Endothelial cell (in vitro differentiated cells): ENCODE data around the gene BCKDHA. TPM values are rescaled to one million over a fixed set of nuclear protein-coding genes. Genes with fewer than 3 reads are reported as not detected.

ENCODE experiments used
- DNase-seq: peaks from one replicate; pipeline ENCODE4 v3.0.0; 2021; ENCODE audit warnings: low spot score
- H3K27ac Mint-ChIP-seq: one replicate; pipeline ENCODE4 v1.8.0; 2021; ENCODE audit warnings: mixed read lengths, inconsistent platforms; ENCODE audit not compliant: unreplicated experiment
- H3K27me3 Mint-ChIP-seq: one replicate; pipeline ENCODE4 v1.8.0; 2021; ENCODE audit warnings: mild to moderate bottlenecking, moderate library complexity, mixed read lengths, inconsistent platforms; ENCODE audit not compliant: unreplicated experiment
- H3K36me3 Mint-ChIP-seq: one replicate; pipeline ENCODE4 v1.8.0; 2021; ENCODE audit warnings: mild to moderate bottlenecking, low read depth, mixed read lengths, inconsistent platforms; ENCODE audit not compliant: unreplicated experiment
- H3K4me1 Mint-ChIP-seq: one replicate; pipeline ENCODE4 v1.8.0; 2021; ENCODE audit warnings: mild to moderate bottlenecking, mixed read lengths, inconsistent platforms; ENCODE audit not compliant: unreplicated experiment
- H3K4me3 Mint-ChIP-seq: one replicate; pipeline ENCODE4 v1.8.0; 2021; ENCODE audit warnings: mild to moderate bottlenecking, mixed read lengths, inconsistent platforms; ENCODE audit not compliant: unreplicated experiment
- H3K9me3 Mint-ChIP-seq: one replicate; pipeline ENCODE4 v1.8.0; 2021; ENCODE audit warnings: mixed read lengths, inconsistent platforms; ENCODE audit not compliant: unreplicated experiment
- CTCF ChIP-seq: fragments of 200-600 bp; sonication (generic); IDR thresholded peaks from one replicate; pipeline ENCODE4 v1.5.0; 2021; ENCODE audit warnings: antibody characterized with exemption; ENCODE audit not compliant: unreplicated experiment
- total RNA-seq: library from RNA; stranded (reverse); fragmentation: NEBNext Ultra II Directional; extraction: Animal tissue kit (Norgen Biotek cat#: 25700); gene quantifications from one replicate; pipeline ENCODE4 v1.2.1, GENCODE V29; 2021; ENCODE audit not compliant: unreplicated experiment

Gene BCKDHA
- total RNA-seq, 1 donor from 2014 or later: 25.0 TPM

- H3K27me3 Mint-ChIP-seq: peaks cover 22% of the 10 kb centered on the region
- peak; percentile 75 for DNase-seq
- peaks cover 4% of the 10 kb centered on the region for H3K9me3 Mint-ChIP-seq
These were observed 44.8 kb upstream of the BCKDHA start for GRCh38 chr19:41352609-41353465.

DNA sequence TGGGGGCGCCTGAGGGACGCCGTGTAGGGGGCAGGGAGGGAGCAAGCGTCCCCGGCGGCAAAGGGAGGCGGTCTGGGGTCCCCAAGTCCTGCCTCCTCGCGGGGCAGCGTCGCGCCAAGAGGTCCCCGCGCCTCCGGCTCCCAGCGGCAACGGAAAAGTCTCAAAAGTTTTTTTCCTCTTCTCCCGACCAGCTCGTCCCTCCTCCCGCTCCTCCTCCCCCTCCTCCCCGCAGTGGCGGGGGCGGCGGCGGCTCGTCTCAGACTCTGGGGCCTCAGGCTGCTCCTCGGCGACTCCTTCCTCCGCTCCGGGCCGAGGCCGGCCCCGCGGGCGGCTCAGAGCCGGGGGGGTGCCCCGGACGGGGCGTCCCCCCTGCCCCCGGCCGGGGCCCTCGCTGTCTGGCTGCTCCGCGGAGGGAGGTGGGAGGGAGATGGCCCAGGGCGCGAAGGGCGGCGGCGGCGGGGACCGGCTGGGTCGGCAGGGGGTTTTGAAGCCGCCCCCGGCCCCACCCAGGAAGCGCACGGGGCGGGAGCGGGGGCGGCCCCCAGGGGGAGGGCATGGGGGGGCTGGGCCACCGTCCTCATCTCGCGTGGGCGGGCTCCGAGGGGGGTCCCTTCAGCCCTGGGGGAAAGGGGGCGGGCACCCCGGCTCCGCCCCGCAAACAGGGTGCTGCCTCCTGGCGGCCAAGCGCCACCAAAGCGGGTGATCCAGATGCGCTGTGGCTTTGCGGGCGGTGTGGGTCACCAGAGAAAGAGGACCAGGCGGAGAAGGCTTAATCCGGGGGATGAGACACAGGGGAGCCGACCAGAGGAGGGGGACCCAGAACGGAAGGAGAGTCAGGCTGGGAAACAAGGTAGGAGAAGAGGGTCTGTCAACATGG, 43.9 kb upstream of the BCKDHA start, which contains the start of gene TGFB1:
TSS of gene TGFB1 (minus strand) at position 457 of the 877 bp plus-strand sequence. CDS start 878 bp downstream, outside the sequence.
- peaks cover 38% of the 10 kb centered on the region for H3K4me1 Mint-ChIP-seq
- peak; percentile 89 for TF ChIP-seq CTCF
- H3K36me3 Mint-ChIP-seq: peaks cover 21% of the 10 kb centered on the region
- DNase-seq: peak; percentile 85
- peak within 1 kb of the TSS; percentile 100 for H3K4me3 Mint-ChIP-seq
- peak within 1 kb of the TSS; percentile 89 for H3K27ac Mint-ChIP-seq
- peaks cover 4% of the 10 kb centered on the region for H3K9me3 Mint-ChIP-seq
- H3K27me3 Mint-ChIP-seq: peaks cover 23% of the 10 kb centered on the region

More at GRCh38 chr19:41352609-41353465, 44.8 kb upstream of the BCKDHA start:
- peak; percentile 61 for TF ChIP-seq CTCF
- H3K27ac Mint-ChIP-seq: peak overlapping the region; percentile 89
- H3K4me1 Mint-ChIP-seq: peaks cover 38% of the 10 kb centered on the region
- H3K36me3 Mint-ChIP-seq: peaks cover 25% of the 10 kb centered on the region
- peak overlapping the region; percentile 100 for H3K4me3 Mint-ChIP-seq

- H3K9me3 Mint-ChIP-seq: peaks cover 4% of the 10 kb centered on the region
- H3K4me3 Mint-ChIP-seq: peak overlapping the region; percentile 87
- H3K4me1 Mint-ChIP-seq: peaks cover 31% of the 10 kb centered on the region
- TF ChIP-seq CTCF: peak; percentile 21
- no peak for DNase-seq
- peaks cover 16% of the 10 kb centered on the region for H3K36me3 Mint-ChIP-seq
- peaks cover 23% of the 10 kb centered on the region for H3K27me3 Mint-ChIP-seq
- H3K27ac Mint-ChIP-seq: no peak overlapping the region
These were observed 43.2 kb upstream of the BCKDHA start for GRCh38 chr19:41354343-41354953.

DNA sequence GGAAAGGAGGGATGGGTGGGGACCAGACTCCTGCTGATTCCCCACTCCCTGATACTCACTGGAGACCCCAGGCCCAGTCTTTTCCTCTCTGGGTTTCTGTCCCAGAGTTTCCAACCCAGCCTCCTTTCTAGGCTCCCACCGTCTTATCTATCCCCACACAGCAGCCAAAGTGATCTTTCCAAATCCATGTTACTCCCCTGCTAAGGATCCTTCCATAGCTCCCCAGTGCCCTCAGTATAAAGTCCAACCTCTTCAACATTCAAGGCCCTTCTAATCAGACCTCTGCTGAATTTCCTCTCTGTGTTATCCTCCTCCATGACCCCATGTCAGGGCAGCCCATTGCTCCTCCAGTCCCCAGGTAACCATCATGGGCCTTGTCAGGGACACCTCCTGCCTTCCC, 42.6 kb upstream of the BCKDHA start:
- no peak for TF ChIP-seq CTCF
- Mint-ChIP-seq H3K36me3 (peaks cover 16% of the 10 kb centered on the region), H3K9me3 (peaks cover 4% of the 10 kb centered on the region), H3K4me1 (peaks cover 25% of the 10 kb centered on the region), H3K27ac (peak overlapping the region; percentile 38), H3K27me3 (peaks cover 25% of the 10 kb centered on the region), H3K4me3 (peak overlapping the region; percentile 79)
- DNase-seq: no peak
